ENCODE results near the gene HOXA9.

The HOXA9 gene

DNA sequence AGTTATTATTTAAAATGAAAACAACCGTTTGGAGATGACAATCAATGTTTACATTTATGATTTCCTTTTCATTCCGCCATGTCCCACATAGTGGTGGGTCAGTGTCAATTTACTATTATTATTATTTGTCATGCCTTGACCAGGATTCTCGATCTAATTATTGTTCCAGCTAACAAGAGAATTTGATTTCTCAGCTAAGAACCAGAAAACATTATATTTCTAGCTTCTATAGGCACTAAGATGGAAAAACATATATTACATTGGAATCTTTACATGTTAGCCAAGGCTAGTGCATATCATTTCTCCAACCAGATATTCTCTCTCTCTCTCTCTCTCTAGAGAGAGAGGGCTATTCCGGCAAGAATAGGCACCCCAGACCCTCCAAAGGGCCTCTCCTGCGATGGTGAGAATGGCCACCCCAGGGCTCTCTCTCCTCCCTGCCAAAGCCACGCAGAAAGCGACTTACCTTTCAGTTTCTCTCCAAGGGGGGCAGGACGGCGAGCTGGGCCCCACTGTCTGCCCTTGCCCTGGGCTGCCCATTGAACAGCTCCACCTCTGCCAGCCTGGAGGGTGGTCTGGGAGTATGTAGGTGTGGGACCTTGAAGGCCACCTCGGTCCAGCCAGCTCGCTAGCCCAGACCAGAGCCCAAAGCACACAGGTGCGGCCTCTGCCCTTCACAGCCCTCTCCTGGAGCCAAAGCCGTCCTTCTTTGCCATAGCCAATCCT lies 15.3 kb downstream of the HOXA9 start:
- TF ChIP-seq, protein P1, sequence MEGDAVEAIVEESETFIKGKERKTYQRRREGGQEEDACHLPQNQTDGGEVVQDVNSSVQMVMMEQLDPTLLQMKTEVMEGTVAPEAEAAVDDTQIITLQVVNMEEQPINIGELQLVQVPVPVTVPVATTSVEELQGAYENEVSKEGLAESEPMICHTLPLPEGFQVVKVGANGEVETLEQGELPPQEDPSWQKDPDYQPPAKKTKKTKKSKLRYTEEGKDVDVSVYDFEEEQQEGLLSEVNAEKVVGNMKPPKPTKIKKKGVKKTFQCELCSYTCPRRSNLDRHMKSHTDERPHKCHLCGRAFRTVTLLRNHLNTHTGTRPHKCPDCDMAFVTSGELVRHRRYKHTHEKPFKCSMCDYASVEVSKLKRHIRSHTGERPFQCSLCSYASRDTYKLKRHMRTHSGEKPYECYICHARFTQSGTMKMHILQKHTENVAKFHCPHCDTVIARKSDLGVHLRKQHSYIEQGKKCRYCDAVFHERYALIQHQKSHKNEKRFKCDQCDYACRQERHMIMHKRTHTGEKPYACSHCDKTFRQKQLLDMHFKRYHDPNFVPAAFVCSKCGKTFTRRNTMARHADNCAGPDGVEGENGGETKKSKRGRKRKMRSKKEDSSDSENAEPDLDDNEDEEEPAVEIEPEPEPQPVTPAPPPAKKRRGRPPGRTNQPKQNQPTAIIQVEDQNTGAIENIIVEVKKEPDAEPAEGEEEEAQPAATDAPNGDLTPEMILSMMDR (conservative IDR thresholded peaks at IDR 0.05): no peak
- peak overlapping the region; percentile 94 for H3K27ac ChIP-seq

DNA sequence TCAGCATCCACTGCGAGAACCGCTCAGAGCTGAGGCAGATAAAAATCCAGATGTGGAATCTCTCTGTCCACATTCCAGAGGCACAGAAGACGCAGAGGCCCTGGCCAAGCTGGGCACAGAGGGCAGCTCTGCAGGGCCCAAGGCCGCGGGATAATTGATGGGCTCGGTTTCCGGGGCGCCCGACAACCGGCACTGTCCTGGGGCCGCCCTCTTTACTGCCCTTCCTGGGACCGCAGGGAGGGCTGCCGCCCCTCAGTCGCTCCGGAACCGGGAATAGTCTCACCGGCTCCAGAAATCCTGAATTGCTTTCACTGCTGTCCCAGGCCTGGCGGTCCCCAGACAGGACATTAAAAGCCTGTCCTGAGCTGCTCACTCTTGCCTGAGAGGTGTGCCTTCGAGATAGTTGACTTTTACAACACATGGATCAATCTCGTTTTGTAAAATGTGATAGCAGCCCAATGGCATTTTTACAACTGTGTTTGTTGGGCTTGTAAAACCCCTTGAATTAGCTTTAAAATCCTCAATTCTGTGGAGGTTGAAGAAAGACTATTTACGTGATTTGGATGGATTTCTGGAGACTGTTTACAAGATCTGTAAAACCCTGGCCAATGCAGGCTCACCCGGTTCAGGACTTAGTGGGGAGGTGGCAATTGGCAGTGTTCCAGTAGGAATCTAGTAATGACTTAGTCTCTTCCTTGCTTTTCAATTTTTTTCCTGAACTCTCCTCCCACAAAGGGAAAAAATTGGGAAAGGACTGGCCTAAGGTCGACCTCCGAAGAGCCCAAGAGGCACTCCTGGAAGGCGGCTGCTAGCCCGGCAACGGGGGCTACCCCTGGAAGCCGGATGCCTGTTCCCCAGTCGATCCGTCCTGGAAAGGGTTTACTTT lies 16.3 kb downstream of the HOXA9 start:
- H3K27ac ChIP-seq: peak overlapping the region; percentile 94
- TF ChIP-seq, protein P1 (conservative IDR thresholded peaks at IDR 0.05): no peak

DNA sequence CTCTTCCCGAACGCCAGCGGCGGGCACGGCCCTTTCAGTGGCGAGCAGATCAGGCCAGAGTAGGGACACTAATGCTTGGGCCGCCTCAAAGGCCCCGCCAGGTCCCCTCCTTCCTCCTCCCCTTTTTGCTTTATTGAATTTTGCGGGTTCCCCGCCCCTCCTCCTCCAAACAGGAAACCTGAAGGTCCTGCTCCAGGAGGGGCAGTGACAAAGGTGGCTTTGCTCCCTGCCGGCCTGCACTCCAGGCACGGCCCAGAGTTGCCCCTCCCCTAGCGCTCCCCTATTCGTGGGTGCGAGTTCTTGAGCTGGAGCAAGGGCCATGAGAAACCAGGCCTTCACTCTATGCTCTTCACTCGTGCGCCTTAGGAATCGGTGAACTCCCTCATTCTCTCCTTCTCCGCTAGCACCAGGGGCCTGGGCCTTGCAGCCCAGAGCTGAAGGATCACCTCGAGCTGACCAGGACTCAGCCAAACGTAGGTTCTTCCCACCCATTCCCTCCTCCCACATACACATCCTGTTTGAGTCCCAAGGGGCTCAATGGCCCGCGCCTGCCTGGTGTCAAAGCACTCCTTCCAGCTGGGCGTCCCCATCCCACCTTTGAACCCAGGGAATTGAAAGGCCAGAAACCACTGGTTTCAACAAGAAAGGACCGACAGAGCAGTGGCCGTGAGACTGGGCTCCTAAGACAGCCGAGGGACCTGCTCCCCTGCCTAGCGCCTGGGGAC lies 17.1 kb downstream of the HOXA9 start:
- TF ChIP-seq, protein P1 (conservative IDR thresholded peaks at IDR 0.05): no peak
- H3K27ac ChIP-seq: peak overlapping the region; percentile 94

DNA sequence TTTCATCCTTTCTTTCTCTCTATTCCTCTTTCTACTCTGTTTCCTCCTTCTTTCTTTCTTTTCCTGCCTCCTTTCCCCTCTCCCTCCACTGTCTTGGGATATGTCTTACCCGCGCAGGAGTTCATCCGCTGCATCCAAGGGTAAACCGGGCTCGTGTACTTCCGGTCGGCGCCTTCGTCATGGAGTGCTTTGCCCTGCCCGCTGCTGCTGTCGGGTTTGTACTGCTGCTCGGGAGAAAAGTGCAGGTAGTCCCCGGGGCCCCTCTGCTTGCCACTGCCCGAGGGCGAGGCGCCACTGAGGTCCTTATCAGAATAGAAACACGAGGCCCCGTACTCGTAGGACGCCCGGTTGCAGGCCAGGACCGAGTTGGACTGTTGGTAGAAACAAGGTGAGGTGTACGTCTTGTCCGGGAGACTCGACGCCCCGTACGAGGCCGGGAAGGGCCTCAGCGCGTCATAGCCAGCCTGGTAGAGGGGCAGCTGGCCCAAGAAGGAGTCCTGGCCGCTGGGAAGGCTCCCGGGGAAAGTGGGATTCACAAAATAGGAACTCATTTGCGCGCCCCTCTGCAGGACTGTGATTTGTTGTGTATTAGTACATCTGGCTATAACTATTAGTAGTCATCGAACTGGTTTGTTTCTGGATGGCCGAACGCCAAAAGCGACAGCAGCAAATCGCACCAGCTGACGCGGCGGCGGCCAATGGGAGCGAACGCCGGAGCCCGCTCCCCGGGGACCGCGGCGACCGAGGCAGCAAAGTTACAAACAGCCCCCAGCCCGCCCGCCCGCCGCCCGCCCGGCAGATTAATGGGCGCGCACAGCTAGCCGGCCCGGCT lies 17.9 kb downstream of the HOXA9 start, which contains the start of gene HOXA6:
TSS of gene HOXA6 (minus strand) at position 576 of the 832 bp plus-strand sequence. CDS start at position 551, 25 bp downstream.
- peak within 1 kb of the TSS; percentile 94 for H3K27ac ChIP-seq

DNA sequence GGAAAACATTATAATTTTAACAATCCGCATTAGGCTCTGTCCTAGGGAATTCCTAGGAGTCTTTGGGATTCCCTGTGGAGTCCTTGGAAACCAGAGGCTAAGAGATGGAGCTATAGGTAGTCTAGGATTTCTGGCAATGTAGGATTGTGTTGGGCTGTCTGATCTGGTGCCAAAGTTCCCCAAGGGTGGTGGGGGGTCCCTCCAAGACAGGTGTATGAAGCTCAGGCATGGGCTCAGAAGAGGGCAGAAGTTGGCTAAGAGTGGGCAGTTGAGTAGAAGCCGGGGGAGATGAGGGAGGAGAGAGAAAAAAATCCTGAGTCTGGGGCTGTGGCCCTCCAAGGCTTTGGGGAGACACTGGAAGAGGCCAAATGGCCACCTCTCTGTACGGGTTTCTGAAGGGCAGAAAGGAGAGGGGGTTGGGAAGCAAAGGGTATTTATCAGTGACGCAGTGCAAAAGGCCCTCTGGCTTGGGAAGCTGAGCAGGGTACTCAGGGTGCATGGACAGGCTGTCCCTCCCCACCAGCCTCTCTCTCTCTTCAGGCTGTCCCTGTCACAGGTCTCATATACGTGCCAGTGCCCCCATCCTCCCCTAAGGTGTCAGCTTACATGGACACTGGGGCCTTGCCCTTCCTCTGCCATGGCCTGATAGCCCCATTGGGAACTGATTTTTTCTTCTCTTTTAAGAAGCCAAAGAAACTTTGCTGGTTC lies 18.7 kb downstream of the HOXA9 start:
- TF ChIP-seq, protein P1 (conservative IDR thresholded peaks at IDR 0.05): no peak

More for the DNA sequence above, 17.9 kb downstream of the HOXA9 start, which contains the start of gene HOXA6:
- TF ChIP-seq, protein P1 (conservative IDR thresholded peaks at IDR 0.05): no peak

DNA sequence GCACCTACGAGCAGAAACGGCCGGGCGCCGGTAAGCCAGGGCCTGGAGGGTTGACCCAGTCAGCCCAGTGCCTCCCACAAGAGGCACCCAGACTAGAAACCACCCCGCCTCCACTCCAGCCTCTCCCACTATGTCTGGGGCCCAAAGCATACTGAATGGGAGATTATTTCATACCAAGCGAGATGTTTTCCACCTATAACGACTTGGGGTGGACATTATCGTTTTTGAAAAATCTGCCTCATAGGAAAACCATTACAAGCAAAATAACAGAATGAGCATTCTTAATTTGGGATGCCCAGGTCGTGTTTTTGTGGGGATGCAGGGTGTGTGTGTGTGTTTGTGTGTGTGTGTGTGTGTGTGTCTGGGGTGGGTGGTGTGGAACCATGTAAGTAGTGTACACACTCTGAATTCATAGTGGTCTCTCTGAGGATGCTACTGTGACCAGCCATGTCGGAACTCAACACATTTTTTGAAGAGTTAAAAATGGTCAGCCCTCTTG lies 19.4 kb downstream of the HOXA9 start:
- H3K27ac ChIP-seq: no peak overlapping the region
- TF ChIP-seq, protein P1 (conservative IDR thresholded peaks at IDR 0.05): no peak

More for the DNA sequence above, 18.7 kb downstream of the HOXA9 start:
- H3K27ac ChIP-seq: no peak overlapping the region
